ENCODE results near the gene SYNDIG1. TPM values are rescaled to one million over a fixed set of nuclear protein-coding genes. Genes with fewer than 3 reads are reported as not detected.

SYNDIG1 gene
- total RNA-seq, 6 experiments from 2014 or later = not detected

DNA sequence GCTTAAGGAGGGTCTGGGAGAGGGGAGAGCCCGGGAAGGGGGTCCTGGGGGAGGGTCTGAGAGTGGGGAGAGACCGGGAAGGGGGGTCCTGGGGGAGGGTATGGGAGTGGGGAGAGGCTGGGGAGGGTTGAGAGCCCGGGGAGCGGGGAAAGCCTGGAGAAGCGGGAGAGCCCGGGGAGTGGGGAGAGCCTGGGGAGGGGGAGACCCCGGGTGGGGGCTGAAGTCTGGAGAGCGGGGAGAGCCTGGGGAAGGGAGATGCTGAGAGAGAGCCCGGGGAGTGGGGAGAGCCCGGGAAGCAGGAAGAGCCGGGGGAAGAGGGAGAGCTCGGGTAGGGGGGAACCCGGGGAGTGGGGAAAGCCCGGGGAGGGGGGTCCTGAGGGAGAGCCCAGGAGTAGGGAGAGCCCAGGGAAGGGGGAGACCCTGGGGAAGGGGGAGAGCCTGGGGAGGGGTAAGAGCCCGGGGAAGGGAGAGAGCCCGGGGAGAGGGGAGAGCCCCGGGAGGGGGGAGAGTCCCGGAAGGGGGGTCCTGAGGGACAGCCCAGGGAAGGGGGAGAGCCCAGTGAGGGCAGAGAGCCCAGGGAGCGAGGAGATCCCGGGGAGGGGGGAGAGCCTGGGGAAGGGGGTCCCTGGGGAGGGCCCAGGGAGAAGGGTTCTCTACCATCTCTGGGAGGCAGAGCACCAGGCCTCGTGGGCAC, 148.5 kb downstream of the SYNDIG1 start:
- Histone ChIP-seq H3K27me3 (no peaks in the 10 kb centered on the region), H3K27ac (no peak overlapping the region), H3K9me3 (no peaks in the 10 kb centered on the region), H3K36me3 (no peaks in the 10 kb centered on the region), H3K4me1 (no peaks in the 10 kb centered on the region), H3K4me3 (no peak overlapping the region)
- 57% methylated on average over 12 of the region's 21 CpGs for WGBS (ENCODE audit: insufficient coverage, low coverage, low lambda C conversion rate, missing lambda C conversion rate)
- TF ChIP-seq POLR2A (IDR thresholded peaks at IDR 0.05) = no peak
- TF ChIP-seq, protein P1, sequence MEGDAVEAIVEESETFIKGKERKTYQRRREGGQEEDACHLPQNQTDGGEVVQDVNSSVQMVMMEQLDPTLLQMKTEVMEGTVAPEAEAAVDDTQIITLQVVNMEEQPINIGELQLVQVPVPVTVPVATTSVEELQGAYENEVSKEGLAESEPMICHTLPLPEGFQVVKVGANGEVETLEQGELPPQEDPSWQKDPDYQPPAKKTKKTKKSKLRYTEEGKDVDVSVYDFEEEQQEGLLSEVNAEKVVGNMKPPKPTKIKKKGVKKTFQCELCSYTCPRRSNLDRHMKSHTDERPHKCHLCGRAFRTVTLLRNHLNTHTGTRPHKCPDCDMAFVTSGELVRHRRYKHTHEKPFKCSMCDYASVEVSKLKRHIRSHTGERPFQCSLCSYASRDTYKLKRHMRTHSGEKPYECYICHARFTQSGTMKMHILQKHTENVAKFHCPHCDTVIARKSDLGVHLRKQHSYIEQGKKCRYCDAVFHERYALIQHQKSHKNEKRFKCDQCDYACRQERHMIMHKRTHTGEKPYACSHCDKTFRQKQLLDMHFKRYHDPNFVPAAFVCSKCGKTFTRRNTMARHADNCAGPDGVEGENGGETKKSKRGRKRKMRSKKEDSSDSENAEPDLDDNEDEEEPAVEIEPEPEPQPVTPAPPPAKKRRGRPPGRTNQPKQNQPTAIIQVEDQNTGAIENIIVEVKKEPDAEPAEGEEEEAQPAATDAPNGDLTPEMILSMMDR (IDR thresholded peaks at IDR 0.05) = no peak
- no peak for DNase-seq
- intact Hi-C loops (cut with DNase I) = no loop called here
- peak in 1 of 4 donors; percentile 31 for ATAC-seq

DNA sequence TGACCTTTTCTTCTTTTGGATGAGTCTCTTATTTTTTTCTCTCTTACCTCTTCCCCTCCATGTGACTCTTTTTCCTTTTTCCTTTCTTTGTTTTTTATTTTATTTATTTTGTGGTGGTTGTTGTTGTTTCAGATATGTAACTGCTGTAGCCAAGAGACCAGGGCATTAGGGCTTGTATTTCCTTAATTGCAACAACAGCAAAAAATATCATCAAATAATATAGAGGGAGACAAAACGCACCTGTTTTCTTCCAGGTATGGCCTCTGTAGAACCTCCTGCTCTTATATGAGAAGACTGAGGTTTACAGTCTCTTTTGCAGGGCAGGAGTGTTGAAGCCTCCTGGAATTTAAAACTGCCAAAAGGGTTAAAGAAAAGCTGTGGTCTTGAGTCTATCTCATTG, 149.3 kb downstream of the SYNDIG1 start:
- H3K27ac ChIP-seq = no peak overlapping the region
- 43% methylated on average over 1 of the region's 1 CpG for WGBS (ENCODE audit: insufficient coverage, low coverage, low lambda C conversion rate, missing lambda C conversion rate)
- H3K9me3 ChIP-seq = no peaks in the 10 kb centered on the region
- no peaks in the 10 kb centered on the region for H3K4me1 ChIP-seq
- intact Hi-C loops (cut with DNase I) = no loop called here
- ATAC-seq (no peak), DNase-seq (no peak)
- no peaks in the 10 kb centered on the region for H3K36me3 ChIP-seq
- H3K4me3 ChIP-seq = no peak overlapping the region
- H3K27me3 ChIP-seq = no peaks in the 10 kb centered on the region
- TF ChIP-seq, protein P1 (IDR thresholded peaks at IDR 0.05) = no peak
- TF ChIP-seq POLR2A (IDR thresholded peaks at IDR 0.05) = no peak

DNA sequence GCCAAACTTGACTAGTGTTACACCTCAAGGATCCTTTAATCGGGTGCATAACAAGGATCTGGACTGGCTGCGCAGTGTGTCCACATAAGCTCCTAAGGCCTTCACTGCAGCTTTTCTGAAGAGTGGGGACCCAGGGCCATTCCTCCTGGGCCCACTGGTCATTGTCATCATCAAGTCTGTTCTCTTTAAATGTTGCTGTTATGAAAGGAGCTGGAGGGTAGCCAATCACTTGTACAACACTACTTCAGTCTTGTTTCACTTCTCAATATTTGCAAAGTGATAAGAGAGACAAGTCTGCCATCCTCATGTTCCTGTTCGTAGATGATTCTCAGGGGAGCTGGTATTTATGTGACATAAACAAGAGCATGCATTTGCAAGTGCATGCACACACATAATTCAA, 149.8 kb downstream of the SYNDIG1 start:
- WGBS (ENCODE audit: insufficient coverage, low coverage, low lambda C conversion rate, missing lambda C conversion rate) = 13% methylated on average over 1 of the region's 3 CpGs
- TF ChIP-seq, protein P1 (IDR thresholded peaks at IDR 0.05) = no peak
- TF ChIP-seq POLR2A (IDR thresholded peaks at IDR 0.05) = no peak
- ATAC-seq = peak in 3 of 4 donors; percentile 28 to 55 (median 46)
- no peaks in the 10 kb centered on the region for H3K27me3 ChIP-seq
- no peaks in the 10 kb centered on the region for H3K36me3 ChIP-seq
- H3K4me3 ChIP-seq = no peak overlapping the region
- no peak for DNase-seq
- H3K4me1 ChIP-seq = no peaks in the 10 kb centered on the region
- H3K9me3 ChIP-seq = no peaks in the 10 kb centered on the region
- H3K27ac ChIP-seq = no peak overlapping the region
- intact Hi-C loops (cut with DNase I) = no loop called here

DNA sequence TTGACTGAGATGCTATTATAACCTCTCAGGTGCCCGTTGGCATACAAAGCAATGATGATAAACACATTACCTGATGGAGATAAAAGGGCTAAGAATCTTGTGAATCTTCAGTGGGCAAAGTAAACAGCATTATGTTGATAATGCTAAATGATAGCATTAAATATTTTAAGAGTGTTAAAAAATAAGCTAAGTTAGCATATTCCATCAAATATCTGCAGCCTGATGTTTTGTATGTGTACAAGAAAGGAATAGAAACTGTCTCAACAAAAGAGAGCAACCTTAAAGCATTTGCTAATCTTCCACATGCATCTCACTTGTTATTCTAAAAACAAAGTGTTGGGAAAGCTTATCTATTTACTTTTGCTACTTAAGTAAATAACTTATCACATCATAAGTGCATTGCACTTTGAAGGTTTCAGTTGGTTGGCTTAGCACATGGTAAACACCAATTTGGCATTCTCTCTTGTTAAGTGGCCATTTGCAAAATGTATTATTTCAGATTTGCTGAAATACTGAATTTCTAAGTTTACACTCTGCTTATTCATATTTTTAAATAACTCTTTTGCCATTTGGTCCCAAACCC, 151.6 kb downstream of the SYNDIG1 start:
- no peak for TF ChIP-seq POLR2A (IDR thresholded peaks at IDR 0.05)
- TF ChIP-seq, protein P1 (IDR thresholded peaks at IDR 0.05) = no peak

More for the DNA sequence above, 151.6 kb downstream of the SYNDIG1 start:
- DNase-seq (no peak), ATAC-seq (peak in 3 of 4 donors; percentile 54 to 61 (median 54))
- WGBS (ENCODE audit: insufficient coverage, low coverage, low lambda C conversion rate, missing lambda C conversion rate) = 31% methylated on average over 1 of the region's 1 CpG
- no peak overlapping the region for H3K4me3 ChIP-seq
- intact Hi-C loops (cut with DNase I) = no loop called here
- H3K27ac ChIP-seq = no peak overlapping the region
- H3K4me1 ChIP-seq = no peaks in the 10 kb centered on the region
- no peaks in the 10 kb centered on the region for H3K27me3 ChIP-seq
- no peaks in the 10 kb centered on the region for H3K9me3 ChIP-seq
- no peaks in the 10 kb centered on the region for H3K36me3 ChIP-seq
